Liver (tissue), 9 donors: ENCODE results near the gene LSMEM2. TPM values are rescaled to one million over a fixed set of nuclear protein-coding genes. Genes with fewer than 3 reads are reported as not detected.

Source experiments
- DNase-seq: peaks from one replicate; pipeline ENCODE4 v3.0.0-alpha.2; 2017; ENCODE audit warnings: low spot score
- H3K27ac ChIP-seq, 2 donors: one replicate each; pipeline ENCODE4 v1.7.0; 2013; ENCODE audit warnings: inconsistent platforms in 2 of 2, low read length in 2 of 2, control low read depth in 1 of 2, low read depth in 1 of 2, mild to moderate bottlenecking in 1 of 2
- H3K27me3 ChIP-seq, 4 donors: one replicate each; pipeline versions ENCODE4 v1.6.1 to v1.7.0; 2013; ENCODE audit warnings: low read length in 3 of 4, inconsistent platforms in 1 of 4, mild to moderate bottlenecking in 1 of 4, moderate library complexity in 1 of 4; ENCODE audit not compliant: control insufficient read depth in 4 of 4, insufficient read depth in 4 of 4
- H3K36me3 ChIP-seq, 4 donors: one replicate each; pipeline versions ENCODE4 v1.6.1 to v1.7.0; 2013; ENCODE audit warnings: low read length in 3 of 4, mild to moderate bottlenecking in 3 of 4, low read depth in 1 of 4, moderate library complexity in 1 of 4; ENCODE audit not compliant: control insufficient read depth in 4 of 4, insufficient read depth in 3 of 4
- H3K4me1 ChIP-seq, 4 donors: one replicate each; pipeline versions ENCODE4 v1.6.1 to v1.7.0; 2013; ENCODE audit warnings: low read length in 3 of 4, mild to moderate bottlenecking in 3 of 4, moderate library complexity in 1 of 4; ENCODE audit not compliant: control insufficient read depth in 4 of 4, insufficient read depth in 4 of 4
- H3K4me3 ChIP-seq, 3 donors: one replicate each; pipeline versions ENCODE4 v1.6.1 to v1.7.0; 2013; ENCODE audit warnings: low read length in 3 of 3, control low read depth in 1 of 3, low read depth in 1 of 3, mild to moderate bottlenecking in 1 of 3
- H3K9ac ChIP-seq, 2 donors: one replicate each; pipeline ENCODE4 v1.7.0; 2013; ENCODE audit warnings: low read length in 2 of 2, mild to moderate bottlenecking in 2 of 2, moderate library complexity in 2 of 2, control low read depth in 1 of 2, low read depth in 1 of 2
- H3K9me3 ChIP-seq, 4 donors: one replicate each; pipeline versions ENCODE4 v1.6.1 to v1.7.0; 2013; ENCODE audit warnings: low read length in 3 of 4; ENCODE audit not compliant: control insufficient read depth in 4 of 4
- EGR1 ChIP-seq, 2 donors: IDR thresholded peaks; 2 replicates each; pipeline ENCODE4 v1.6.1; 2016 to 2018; ENCODE audit warnings: antibody characterized with exemption in 2 of 2, low read depth in 2 of 2
- FOXA1 ChIP-seq: IDR thresholded peaks from 2 replicates; pipeline ENCODE4 v1.6.1; 2016; ENCODE audit warnings: antibody characterized with exemption
- FOXA2 ChIP-seq: IDR thresholded peaks from 2 replicates; pipeline ENCODE4 v1.6.1; 2016; ENCODE audit warnings: antibody characterized with exemption
- GABPA ChIP-seq, 2 donors: IDR thresholded peaks in 1 of 2; conservative IDR thresholded peaks in 1 of 2; 2 replicates each; pipeline ENCODE4 v1.6.1; 2016; ENCODE audit warnings: antibody characterized with exemption in 2 of 2, mild to moderate bottlenecking in 1 of 2, moderate library complexity in 1 of 2
- HNF4A ChIP-seq, 2 donors: conservative IDR thresholded peaks; 2 replicates each; pipeline ENCODE4 v1.6.1; 2016; ENCODE audit warnings: antibody characterized with exemption in 2 of 2, mild to moderate bottlenecking in 2 of 2
- HNF4G ChIP-seq: IDR thresholded peaks from 2 replicates; pipeline ENCODE4 v1.6.1; 2016; ENCODE audit warnings: antibody characterized with exemption
- JUND ChIP-seq, 2 donors: IDR thresholded peaks; 2 replicates each; pipeline ENCODE4 v1.6.1; 2016; ENCODE audit warnings: antibody characterized with exemption in 2 of 2
- NR2F2 ChIP-seq: IDR thresholded peaks from 2 replicates; pipeline ENCODE4 v1.6.1; 2016; ENCODE audit warnings: antibody characterized with exemption
- RAD21 ChIP-seq, 2 donors: IDR thresholded peaks; 2 replicates each; pipeline ENCODE4 v1.6.1; 2016; ENCODE audit warnings: antibody characterized with exemption in 2 of 2, mild to moderate bottlenecking in 2 of 2
- RXRA ChIP-seq, 2 donors: IDR thresholded peaks; 2 replicates each; pipeline ENCODE4 v1.6.1; 2017 to 2018; ENCODE audit warnings: antibody characterized with exemption in 2 of 2, mild to moderate bottlenecking in 1 of 2
- SP1 ChIP-seq: IDR thresholded peaks from 2 replicates; pipeline ENCODE4 v1.6.1; 2018; ENCODE audit warnings: antibody characterized with exemption, mild to moderate bottlenecking
- TAF1 ChIP-seq: conservative IDR thresholded peaks from 2 replicates; pipeline ENCODE4 v1.6.1; 2016; ENCODE audit warnings: antibody characterized with exemption, mild to moderate bottlenecking
- YY1 ChIP-seq: IDR thresholded peaks from 2 replicates; pipeline ENCODE4 v1.6.1; 2016; ENCODE audit warnings: antibody characterized with exemption, mild to moderate bottlenecking
- WGBS: extraction: QIAGEN DNeasy Blood & Tissue Kit; methylation state at CpG from one replicate; pipeline ENCODE4 v1.1.7; 2013; 5-methylcytosine and 5-hydroxymethylcytosine counted together
- polyA plus RNA-seq, 2 donors: library from polyadenylated mRNA; stranded (reverse) in 1 of 2; unstranded in 1 of 2; fragments of 200-250 nt in 1 of 2; fragments of >200 nt in 1 of 2; fragmentation: Nextera tagmentation in 1 of 2; extraction: Ambion mirVana in 1 of 2; gene quantifications; one replicate each; pipeline versions ENCODE4 v1.2.1 to v1.2.3, GENCODE V29; 2013 to 2015
- total RNA-seq, 2 donors: library from RNA; depleted of rRNA; stranded (reverse); fragments of >200 nt; gene quantifications; one replicate each; pipeline ENCODE4 v1.2.3, GENCODE V29; 2014
- TF ChIP-seq, protein P1 (sequence below): IDR thresholded peaks from 2 replicates; pipeline ENCODE4 v1.6.1; 2016; ENCODE audit warnings: antibody characterized with exemption
- TF ChIP-seq, protein P2 (sequence below): IDR thresholded peaks from 2 replicates; pipeline ENCODE4 v1.6.1; 2016; ENCODE audit warnings: antibody characterized with exemption, mild to moderate bottlenecking
- TF ChIP-seq, protein P3 (sequence below): IDR thresholded peaks from 2 replicates; pipeline ENCODE4 v1.6.1; 2016; ENCODE audit warnings: antibody characterized with exemption
- TF ChIP-seq, protein P4 (sequence below): IDR thresholded peaks from 2 replicates; pipeline ENCODE4 v1.6.1; 2016; ENCODE audit warnings: antibody characterized with exemption
- TF ChIP-seq, protein P5 (sequence below): fragments of 150-350 bp; IDR thresholded peaks from 2 replicates; pipeline ENCODE4 v1.5.1; 2017; ENCODE audit warnings: improper control_type of control experiment, low read depth, low read length; ENCODE audit not compliant: missing input control
- donor health status: healthy.
- donor health status: healthy.
- donor health status: healthy.
- donor health status: healthy.
- donor health status: healthy.

Gene LSMEM2
- total RNA-seq, result under 1 TPM in 1 of 2 donors, not detected in 1; 0.08 TPM
- under 1 TPM in 1 of 2 donors, not detected in 1; 0.03 TPM for polyA plus RNA-seq

DNA sequence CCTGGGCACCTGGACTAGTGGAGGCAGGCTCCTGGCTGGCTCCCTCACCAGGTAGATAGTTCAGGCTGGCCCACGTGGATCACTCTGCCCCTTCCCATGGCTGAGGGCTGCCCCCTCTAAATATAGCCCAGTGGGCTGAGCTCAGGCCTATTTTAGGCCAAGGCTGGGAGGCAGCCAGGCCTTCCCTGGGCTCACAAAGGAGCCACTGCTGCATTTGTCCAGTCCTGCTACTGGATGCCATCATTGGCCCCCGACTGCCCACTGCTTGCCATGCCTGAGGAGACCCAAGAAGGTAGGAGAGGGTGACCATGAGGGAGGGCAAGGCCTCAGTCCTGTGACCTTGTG lies at the start of gene LSMEM2:
Gene LSMEM2, plus strand, starts transcription at position 208 of the 345 bp plus-strand sequence. Its CDS starts 27 bp downstream, at position 235.
- DNase-seq, result no peak
- Histone ChIP-seq H3K9ac (no peak within 1 kb of the TSS), H3K27me3 (peaks cover 0 to 2% (median 0%) of the 10 kb centered on the region in 4 donors), H3K4me1 (peaks cover 2 to 24% (median 7%) of the 10 kb centered on the region in 4 donors), H3K27ac (no peak within 1 kb of the TSS), H3K9me3 (no peaks in the 10 kb centered on the region), H3K36me3 (no peaks in the 10 kb centered on the region), H3K4me3 (no peak within 1 kb of the TSS)
- 80% methylated on average over 2 of the region's 2 CpGs for WGBS
- TF ChIP-seq HNF4A (conservative IDR thresholded peaks at IDR 0.05) (no peak), NR2F2 (no peak), GABPA (IDR thresholded peaks at IDR 0.05 in 1 of 2, conservative IDR thresholded peaks at IDR 0.05 in 1 of 2) (no peak), FOXA1 (no peak), HNF4G (no peak), JUND (IDR thresholded peaks at IDR 0.05) (no peak), SP1 (no peak), RXRA (IDR thresholded peaks at IDR 0.05) (no peak), EGR1 (IDR thresholded peaks at IDR 0.05; ENCODE audit: low read depth in 2 of 2) (no peak), RAD21 (IDR thresholded peaks at IDR 0.05) (no peak), FOXA2 (no peak)
- TF ChIP-seq, protein P1, sequence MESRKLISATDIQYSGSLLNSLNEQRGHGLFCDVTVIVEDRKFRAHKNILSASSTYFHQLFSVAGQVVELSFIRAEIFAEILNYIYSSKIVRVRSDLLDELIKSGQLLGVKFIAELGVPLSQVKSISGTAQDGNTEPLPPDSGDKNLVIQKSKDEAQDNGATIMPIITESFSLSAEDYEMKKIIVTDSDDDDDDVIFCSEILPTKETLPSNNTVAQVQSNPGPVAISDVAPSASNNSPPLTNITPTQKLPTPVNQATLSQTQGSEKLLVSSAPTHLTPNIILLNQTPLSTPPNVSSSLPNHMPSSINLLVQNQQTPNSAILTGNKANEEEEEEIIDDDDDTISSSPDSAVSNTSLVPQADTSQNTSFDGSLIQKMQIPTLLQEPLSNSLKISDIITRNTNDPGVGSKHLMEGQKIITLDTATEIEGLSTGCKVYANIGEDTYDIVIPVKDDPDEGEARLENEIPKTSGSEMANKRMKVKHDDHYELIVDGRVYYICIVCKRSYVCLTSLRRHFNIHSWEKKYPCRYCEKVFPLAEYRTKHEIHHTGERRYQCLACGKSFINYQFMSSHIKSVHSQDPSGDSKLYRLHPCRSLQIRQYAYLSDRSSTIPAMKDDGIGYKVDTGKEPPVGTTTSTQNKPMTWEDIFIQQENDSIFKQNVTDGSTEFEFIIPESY, result no peak
- TF ChIP-seq, protein P2, sequence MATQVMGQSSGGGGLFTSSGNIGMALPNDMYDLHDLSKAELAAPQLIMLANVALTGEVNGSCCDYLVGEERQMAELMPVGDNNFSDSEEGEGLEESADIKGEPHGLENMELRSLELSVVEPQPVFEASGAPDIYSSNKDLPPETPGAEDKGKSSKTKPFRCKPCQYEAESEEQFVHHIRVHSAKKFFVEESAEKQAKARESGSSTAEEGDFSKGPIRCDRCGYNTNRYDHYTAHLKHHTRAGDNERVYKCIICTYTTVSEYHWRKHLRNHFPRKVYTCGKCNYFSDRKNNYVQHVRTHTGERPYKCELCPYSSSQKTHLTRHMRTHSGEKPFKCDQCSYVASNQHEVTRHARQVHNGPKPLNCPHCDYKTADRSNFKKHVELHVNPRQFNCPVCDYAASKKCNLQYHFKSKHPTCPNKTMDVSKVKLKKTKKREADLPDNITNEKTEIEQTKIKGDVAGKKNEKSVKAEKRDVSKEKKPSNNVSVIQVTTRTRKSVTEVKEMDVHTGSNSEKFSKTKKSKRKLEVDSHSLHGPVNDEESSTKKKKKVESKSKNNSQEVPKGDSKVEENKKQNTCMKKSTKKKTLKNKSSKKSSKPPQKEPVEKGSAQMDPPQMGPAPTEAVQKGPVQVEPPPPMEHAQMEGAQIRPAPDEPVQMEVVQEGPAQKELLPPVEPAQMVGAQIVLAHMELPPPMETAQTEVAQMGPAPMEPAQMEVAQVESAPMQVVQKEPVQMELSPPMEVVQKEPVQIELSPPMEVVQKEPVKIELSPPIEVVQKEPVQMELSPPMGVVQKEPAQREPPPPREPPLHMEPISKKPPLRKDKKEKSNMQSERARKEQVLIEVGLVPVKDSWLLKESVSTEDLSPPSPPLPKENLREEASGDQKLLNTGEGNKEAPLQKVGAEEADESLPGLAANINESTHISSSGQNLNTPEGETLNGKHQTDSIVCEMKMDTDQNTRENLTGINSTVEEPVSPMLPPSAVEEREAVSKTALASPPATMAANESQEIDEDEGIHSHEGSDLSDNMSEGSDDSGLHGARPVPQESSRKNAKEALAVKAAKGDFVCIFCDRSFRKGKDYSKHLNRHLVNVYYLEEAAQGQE, result no peak
- TF ChIP-seq, protein P3, sequence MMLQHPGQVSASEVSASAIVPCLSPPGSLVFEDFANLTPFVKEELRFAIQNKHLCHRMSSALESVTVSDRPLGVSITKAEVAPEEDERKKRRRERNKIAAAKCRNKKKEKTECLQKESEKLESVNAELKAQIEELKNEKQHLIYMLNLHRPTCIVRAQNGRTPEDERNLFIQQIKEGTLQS, result no peak

DNA sequence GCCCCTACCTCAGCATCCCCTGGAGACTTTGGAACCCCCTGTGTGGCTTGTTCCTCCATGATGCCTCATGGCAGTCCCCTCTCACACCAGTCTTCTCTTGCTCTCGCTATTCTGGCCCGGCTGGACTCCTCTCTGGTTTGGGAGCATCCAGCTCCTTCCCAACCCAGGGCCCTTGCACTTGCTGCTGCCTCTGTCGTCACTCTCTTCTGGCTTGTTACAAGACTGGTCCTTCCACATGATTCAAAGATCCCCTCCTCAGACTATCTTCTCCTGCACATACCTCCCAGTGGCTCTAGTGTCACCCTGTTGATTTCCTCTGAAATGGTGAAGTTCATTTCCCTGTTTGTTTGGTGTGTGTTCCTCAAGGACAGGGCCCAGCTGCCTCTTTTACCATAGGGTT lies 49.4 kb upstream of the LSMEM2 start:
- H3K36me3 ChIP-seq, result no peaks in the 10 kb centered on the region
- H3K27me3 ChIP-seq, result no peaks in the 10 kb centered on the region
- no peaks in the 10 kb centered on the region for H3K9me3 ChIP-seq
- H3K4me3 ChIP-seq, result no peak overlapping the region
- no peak for DNase-seq
- H3K9ac ChIP-seq, result no peak overlapping the region
- no peak overlapping the region for H3K27ac ChIP-seq
- 94% methylated on average over 3 of the region's 3 CpGs for WGBS
- peaks cover 4 to 18% (median 11%) of the 10 kb centered on the region in 4 donors for H3K4me1 ChIP-seq
- TF ChIP-seq, protein P2, result no peak
- no peak for TF ChIP-seq TAF1
- no peak for TF ChIP-seq NR2F2
- no peak for TF ChIP-seq HNF4G
- TF ChIP-seq RAD21 (IDR thresholded peaks at IDR 0.05), result no peak
- no peak for TF ChIP-seq EGR1 (IDR thresholded peaks at IDR 0.05; ENCODE audit: low read depth in 2 of 2)
- TF ChIP-seq, protein P4, sequence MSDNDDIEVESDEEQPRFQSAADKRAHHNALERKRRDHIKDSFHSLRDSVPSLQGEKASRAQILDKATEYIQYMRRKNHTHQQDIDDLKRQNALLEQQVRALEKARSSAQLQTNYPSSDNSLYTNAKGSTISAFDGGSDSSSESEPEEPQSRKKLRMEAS, result no peak
- no peak for TF ChIP-seq JUND (IDR thresholded peaks at IDR 0.05)
- no peak for TF ChIP-seq YY1
- TF ChIP-seq FOXA1, result no peak
- no peak for TF ChIP-seq FOXA2
- TF ChIP-seq, protein P3, result no peak
- TF ChIP-seq, protein P5, sequence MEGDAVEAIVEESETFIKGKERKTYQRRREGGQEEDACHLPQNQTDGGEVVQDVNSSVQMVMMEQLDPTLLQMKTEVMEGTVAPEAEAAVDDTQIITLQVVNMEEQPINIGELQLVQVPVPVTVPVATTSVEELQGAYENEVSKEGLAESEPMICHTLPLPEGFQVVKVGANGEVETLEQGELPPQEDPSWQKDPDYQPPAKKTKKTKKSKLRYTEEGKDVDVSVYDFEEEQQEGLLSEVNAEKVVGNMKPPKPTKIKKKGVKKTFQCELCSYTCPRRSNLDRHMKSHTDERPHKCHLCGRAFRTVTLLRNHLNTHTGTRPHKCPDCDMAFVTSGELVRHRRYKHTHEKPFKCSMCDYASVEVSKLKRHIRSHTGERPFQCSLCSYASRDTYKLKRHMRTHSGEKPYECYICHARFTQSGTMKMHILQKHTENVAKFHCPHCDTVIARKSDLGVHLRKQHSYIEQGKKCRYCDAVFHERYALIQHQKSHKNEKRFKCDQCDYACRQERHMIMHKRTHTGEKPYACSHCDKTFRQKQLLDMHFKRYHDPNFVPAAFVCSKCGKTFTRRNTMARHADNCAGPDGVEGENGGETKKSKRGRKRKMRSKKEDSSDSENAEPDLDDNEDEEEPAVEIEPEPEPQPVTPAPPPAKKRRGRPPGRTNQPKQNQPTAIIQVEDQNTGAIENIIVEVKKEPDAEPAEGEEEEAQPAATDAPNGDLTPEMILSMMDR, result no peak
- no peak for TF ChIP-seq HNF4A (conservative IDR thresholded peaks at IDR 0.05)
- TF ChIP-seq SP1, result no peak
